Trophoblast cell (in vitro differentiated cells and primary cell): ENCODE measurements around the gene CNPY1.

Experiments used
- DNase-seq, 2 donors: peaks; one replicate each; pipeline ENCODE4 v3.0.0-alpha.2; 2016
- H2AFZ ChIP-seq: 2 replicates; pipeline ENCODE4 v1.6.1; 2013; ENCODE audit warnings: low read length, moderate library complexity, mild to moderate bottlenecking; ENCODE audit not compliant: insufficient read depth, poor library complexity
- H2AK5ac ChIP-seq: 2 replicates; pipeline ENCODE4 v1.6.1; 2013; ENCODE audit warnings: mild to moderate bottlenecking, low read length
- H2BK120ac ChIP-seq: 2 replicates; pipeline ENCODE4 v1.6.1; 2013; ENCODE audit warnings: low read length, mild to moderate bottlenecking, moderate library complexity; ENCODE audit not compliant: insufficient read depth, poor library complexity
- H2BK12ac ChIP-seq: 2 replicates; pipeline ENCODE4 v1.6.1; 2013; ENCODE audit warnings: mild to moderate bottlenecking, low read length, moderate library complexity
- H2BK5ac ChIP-seq: 2 replicates; pipeline ENCODE4 v1.6.1; 2013; ENCODE audit warnings: low read length, low read depth, moderate library complexity, mild to moderate bottlenecking; ENCODE audit not compliant: poor library complexity
- H3K14ac ChIP-seq: 2 replicates; pipeline ENCODE4 v1.6.1; 2013; ENCODE audit warnings: mild to moderate bottlenecking, low read length
- H3K18ac ChIP-seq: 2 replicates; pipeline ENCODE4 v1.6.1; 2013; ENCODE audit warnings: mild to moderate bottlenecking, low read length
- H3K23ac ChIP-seq: 2 replicates; pipeline ENCODE4 v1.6.1; 2013; ENCODE audit warnings: low read length
- H3K27ac ChIP-seq: 2 replicates; pipeline ENCODE4 v1.5.1; 2013; ENCODE audit warnings: low read depth, mild to moderate bottlenecking, inconsistent platforms, low read length, moderate library complexity
- H3K27me3 ChIP-seq: 2 replicates; pipeline ENCODE4 v1.6.1; 2013; ENCODE audit warnings: inconsistent platforms, mild to moderate bottlenecking, low read length, moderate library complexity; ENCODE audit not compliant: insufficient read depth
- H3K36me3 ChIP-seq, 2 experiments: 1 replicate in 1 of 2; 2 replicates in 1 of 2; pipeline ENCODE4 v1.6.1; 2013; ENCODE audit warnings: low read length in 2 of 2, mild to moderate bottlenecking in 2 of 2, moderate library complexity in 1 of 2; ENCODE audit not compliant: insufficient read depth in 2 of 2, control insufficient read depth in 1 of 2
- H3K4ac ChIP-seq: 2 replicates; pipeline ENCODE4 v1.6.1; 2013; ENCODE audit warnings: low read depth, mild to moderate bottlenecking, low read length, moderate library complexity
- H3K4me1 ChIP-seq, 2 experiments: 1 replicate in 1 of 2; 2 replicates in 1 of 2; pipeline ENCODE4 v1.6.1; 2013; ENCODE audit warnings: low read length in 2 of 2, mild to moderate bottlenecking in 2 of 2, moderate library complexity in 1 of 2; ENCODE audit not compliant: insufficient read depth in 2 of 2, control insufficient read depth in 1 of 2
- H3K4me2 ChIP-seq: 2 replicates; pipeline ENCODE4 v1.6.1; 2013; ENCODE audit warnings: inconsistent platforms, mild to moderate bottlenecking, low read length, moderate library complexity
- H3K4me3 ChIP-seq: 2 replicates; pipeline ENCODE4 v1.5.1; 2013; ENCODE audit warnings: mild to moderate bottlenecking, low read depth, low read length, inconsistent platforms
- H3K79me1 ChIP-seq: one replicate; pipeline ENCODE4 v1.6.1; 2013; ENCODE audit warnings: low read length
- H3K79me2 ChIP-seq: 2 replicates; pipeline ENCODE4 v1.6.1; 2013; ENCODE audit warnings: low read length, mild to moderate bottlenecking; ENCODE audit not compliant: control insufficient read depth, insufficient read depth, poor library complexity
- H3K9ac ChIP-seq: 2 replicates; pipeline ENCODE4 v1.6.1; 2013; ENCODE audit warnings: mild to moderate bottlenecking, low read length
- H3K9me3 ChIP-seq: 2 replicates; pipeline ENCODE4 v1.6.1; 2013; ENCODE audit warnings: low read depth, mild to moderate bottlenecking, control low read depth, inconsistent platforms, low read length; ENCODE audit not compliant: insufficient read depth
- H4K12ac ChIP-seq: 2 replicates; pipeline ENCODE4 v1.6.1; 2013; ENCODE audit warnings: low read depth, mild to moderate bottlenecking, low read length, moderate library complexity
- H4K8ac ChIP-seq: 2 replicates; pipeline ENCODE4 v1.6.1; 2013; ENCODE audit warnings: low read depth, mild to moderate bottlenecking, low read length, moderate library complexity
- H4K91ac ChIP-seq: one replicate; pipeline ENCODE4 v1.6.1; 2013; ENCODE audit warnings: low read depth, mild to moderate bottlenecking, low read length, moderate library complexity
- WGBS: extraction: QIAGEN DNeasy Blood & Tissue Kit; methylation state at CpG from one replicate; pipeline ENCODE4 v1.1.7; 2013; ENCODE audit warnings: missing lambda C conversion rate; ENCODE audit not compliant: insufficient read length, insufficient coverage; ENCODE audit errors: extremely low coverage; 5-methylcytosine and 5-hydroxymethylcytosine counted together

CNPY1 gene

GRCh38 chr7:155460926-155461613 lies 85.3 kb downstream of the CNPY1 start:
- Histone ChIP-seq H3K79me1 (no peaks in the 10 kb centered on the region), H2AFZ (no peak overlapping the region), H3K79me2 (no peaks in the 10 kb centered on the region), H3K9me3 (peaks cover 7% of the 10 kb centered on the region), H3K4ac (no peak overlapping the region), H3K4me3 (no peak overlapping the region), H3K27me3 (peaks cover 90% of the 10 kb centered on the region), H3K18ac (no peak overlapping the region), H2AK5ac (no peak overlapping the region), H3K14ac (no peak overlapping the region), H2BK120ac (no peak overlapping the region), H4K8ac (no peak overlapping the region), H3K4me2 (no peak overlapping the region), H3K9ac (no peak overlapping the region), H3K36me3 (no peaks in the 10 kb centered on the region), H3K27ac (no peak overlapping the region), H3K23ac (no peak overlapping the region), H4K12ac (no peak overlapping the region), H4K91ac (no peak overlapping the region), H2BK5ac (no peak overlapping the region), H2BK12ac (no peak overlapping the region), H3K4me1 (peaks cover 3 to 8% of the 10 kb centered on the region in 2 experiments)
- no CpG with 5 or more reads among the region's 8 CpGs for WGBS
- no peak for DNase-seq

DNA sequence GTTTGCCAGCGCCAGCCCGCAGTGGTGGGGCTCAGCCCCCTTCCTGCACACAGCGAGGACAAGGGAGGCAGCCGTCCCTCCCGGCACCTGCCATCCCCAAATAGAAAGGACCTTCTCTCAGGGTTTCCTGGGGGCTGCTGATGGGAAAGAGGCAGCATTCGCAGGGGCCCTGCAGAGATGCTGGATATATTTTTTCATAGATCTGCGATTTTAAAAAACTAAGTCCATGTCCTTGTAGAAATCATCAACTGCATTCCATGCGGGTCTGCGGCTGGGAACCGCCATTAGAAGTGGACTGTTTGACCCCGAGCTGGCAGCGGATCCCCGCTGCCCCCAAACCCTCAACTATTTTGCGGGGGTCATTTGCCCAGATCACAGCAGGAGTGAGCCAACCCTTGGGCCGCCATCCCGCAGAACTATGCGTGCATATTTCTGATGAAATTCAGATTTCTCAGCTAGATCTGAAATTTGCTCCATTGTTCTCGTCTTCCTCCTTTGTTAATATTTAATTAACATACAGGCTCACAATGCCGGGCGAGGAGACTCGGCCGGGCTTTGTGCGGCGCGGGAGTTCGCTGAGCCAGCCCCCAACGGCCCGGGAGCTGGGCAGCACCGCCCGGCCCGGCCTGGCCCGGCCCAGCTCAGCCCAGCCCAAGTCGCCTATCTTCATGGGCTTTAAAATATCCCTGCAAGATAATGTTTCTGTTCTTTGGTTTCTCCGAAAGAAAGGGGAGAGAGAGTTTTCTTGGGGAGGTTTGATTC lies 86.5 kb downstream of the CNPY1 start:
- H2AFZ ChIP-seq: no peak overlapping the region
- no peak overlapping the region for H3K4me3 ChIP-seq
- H2BK120ac ChIP-seq: no peak overlapping the region
- no peak overlapping the region for H3K9ac ChIP-seq
- no peak for DNase-seq
- peaks cover 90% of the 10 kb centered on the region for H3K27me3 ChIP-seq
- no peak overlapping the region for H3K14ac ChIP-seq
- no peak overlapping the region for H3K23ac ChIP-seq
- peaks cover 7% of the 10 kb centered on the region for H3K9me3 ChIP-seq
- H4K8ac ChIP-seq: no peak overlapping the region
- no peak overlapping the region for H4K12ac ChIP-seq
- H2BK5ac ChIP-seq: no peak overlapping the region
- peaks cover 3 to 8% of the 10 kb centered on the region in 2 experiments for H3K4me1 ChIP-seq
- no peak overlapping the region for H4K91ac ChIP-seq
- no peak overlapping the region for H2BK12ac ChIP-seq
- H3K79me1 ChIP-seq: no peaks in the 10 kb centered on the region
- H2AK5ac ChIP-seq: no peak overlapping the region
- H3K79me2 ChIP-seq: no peaks in the 10 kb centered on the region
- no peak overlapping the region for H3K18ac ChIP-seq
- H3K36me3 ChIP-seq: no peaks in the 10 kb centered on the region
- H3K4ac ChIP-seq: no peak overlapping the region
- H3K27ac ChIP-seq: no peak overlapping the region
- WGBS: no CpG with 5 or more reads among the region's 34 CpGs
- H3K4me2 ChIP-seq: no peak overlapping the region

DNA sequence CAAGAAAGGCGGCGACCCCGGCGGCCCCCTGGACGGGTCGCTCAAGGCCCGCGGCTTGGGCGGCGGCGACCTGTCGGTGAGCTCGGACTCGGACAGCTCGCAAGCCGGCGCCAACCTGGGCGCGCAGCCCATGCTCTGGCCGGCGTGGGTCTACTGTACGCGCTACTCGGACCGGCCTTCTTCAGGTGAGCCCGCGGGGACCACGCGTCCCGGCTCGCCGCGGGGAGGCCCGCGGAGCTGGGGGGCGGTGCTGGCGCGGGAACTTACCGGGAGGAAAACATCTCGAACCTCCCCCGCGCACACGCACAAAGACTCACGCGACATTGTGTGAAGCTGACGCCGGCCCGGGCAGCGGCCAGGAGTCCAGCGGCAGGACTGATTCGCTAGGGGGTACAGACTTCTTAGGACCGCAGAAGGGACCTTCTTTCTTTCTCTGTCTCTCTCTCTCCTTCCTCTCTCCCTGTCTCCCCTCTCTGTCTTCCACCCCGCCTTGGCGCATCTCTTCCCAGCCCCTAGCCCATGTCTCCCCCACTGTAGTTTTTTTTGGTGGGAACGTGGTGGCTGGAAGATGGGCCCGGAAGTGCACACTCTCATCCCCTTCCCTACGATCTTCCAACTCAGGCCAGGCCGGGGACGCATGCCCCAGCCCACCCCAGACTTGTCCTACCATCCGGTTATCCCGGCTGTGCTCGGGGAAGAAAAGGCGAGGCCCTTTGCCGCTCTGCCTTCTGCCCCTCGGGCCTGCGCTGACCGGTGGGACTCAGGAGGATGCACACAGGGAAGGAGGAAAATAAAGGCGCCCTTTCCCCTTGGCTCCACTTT lies 87.3 kb downstream of the CNPY1 start:
- H4K12ac ChIP-seq: no peak overlapping the region
- H3K4me1 ChIP-seq: peaks cover 3 to 13% of the 10 kb centered on the region in 2 experiments
- H3K36me3 ChIP-seq: no peaks in the 10 kb centered on the region
- no peak overlapping the region for H2BK5ac ChIP-seq
- no peak overlapping the region for H3K27ac ChIP-seq
- no peak overlapping the region for H3K4ac ChIP-seq
- no peak overlapping the region for H2BK12ac ChIP-seq
- no peaks in the 10 kb centered on the region for H3K79me2 ChIP-seq
- H3K18ac ChIP-seq: no peak overlapping the region
- H2BK120ac ChIP-seq: no peak overlapping the region
- H4K8ac ChIP-seq: no peak overlapping the region
- H3K9me3 ChIP-seq: peaks cover 7% of the 10 kb centered on the region
- no peak overlapping the region for H3K4me3 ChIP-seq
- no CpG with 5 or more reads among the region's 68 CpGs for WGBS
- peak overlapping the region; percentile 41 for H3K4me2 ChIP-seq
- H3K23ac ChIP-seq: no peak overlapping the region
- H3K79me1 ChIP-seq: no peaks in the 10 kb centered on the region
- no peak overlapping the region for H3K9ac ChIP-seq
- no peak overlapping the region for H2AK5ac ChIP-seq
- H4K91ac ChIP-seq: no peak overlapping the region
- H2AFZ ChIP-seq: peak overlapping the region; percentile 11
- H3K14ac ChIP-seq: no peak overlapping the region
- DNase-seq: no peak
- peaks cover 94% of the 10 kb centered on the region for H3K27me3 ChIP-seq

DNA sequence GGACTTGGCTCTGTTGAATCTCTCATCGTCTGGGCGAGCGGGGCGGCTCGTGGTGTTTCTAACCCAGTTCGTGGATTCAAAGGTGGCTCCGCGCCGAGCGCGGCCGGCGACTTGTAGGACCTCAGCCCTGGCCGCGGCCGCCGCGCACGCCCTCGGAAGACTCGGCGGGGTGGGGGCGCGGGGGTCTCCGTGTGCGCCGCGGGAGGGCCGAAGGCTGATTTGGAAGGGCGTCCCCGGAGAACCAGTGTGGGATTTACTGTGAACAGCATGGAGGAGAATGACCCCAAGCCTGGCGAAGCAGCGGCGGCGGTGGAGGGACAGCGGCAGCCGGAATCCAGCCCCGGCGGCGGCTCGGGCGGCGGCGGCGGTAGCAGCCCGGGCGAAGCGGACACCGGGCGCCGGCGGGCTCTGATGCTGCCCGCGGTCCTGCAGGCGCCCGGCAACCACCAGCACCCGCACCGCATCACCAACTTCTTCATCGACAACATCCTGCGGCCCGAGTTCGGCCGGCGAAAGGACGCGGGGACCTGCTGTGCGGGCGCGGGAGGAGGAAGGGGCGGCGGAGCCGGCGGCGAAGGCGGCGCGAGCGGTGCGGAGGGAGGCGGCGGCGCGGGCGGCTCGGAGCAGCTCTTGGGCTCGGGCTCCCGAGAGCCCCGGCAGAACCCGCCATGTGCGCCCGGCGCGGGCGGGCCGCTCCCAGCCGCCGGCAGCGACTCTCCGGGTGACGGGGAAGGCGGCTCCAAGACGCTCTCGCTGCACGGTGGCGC lies 88.1 kb downstream of the CNPY1 start, which contains the start of gene EN2:
EN2 (plus strand) TSS at position 19 of the 767 bp plus-strand sequence; CDS start at position 268, 249 bp downstream.
- no peak within 1 kb of the TSS for H3K4me3 ChIP-seq
- no peak within 1 kb of the TSS for H4K91ac ChIP-seq
- H3K18ac ChIP-seq: no peak within 1 kb of the TSS
- no CpG with 5 or more reads among the region's 105 CpGs for WGBS
- H2AFZ ChIP-seq: peak within 1 kb of the TSS; percentile 31
- H3K27ac ChIP-seq: no peak within 1 kb of the TSS
- H3K4ac ChIP-seq: no peak within 1 kb of the TSS
- H3K9ac ChIP-seq: no peak within 1 kb of the TSS
- peaks cover 3 to 13% of the 10 kb centered on the region in 2 experiments for H3K4me1 ChIP-seq
- no peak within 1 kb of the TSS for H2BK12ac ChIP-seq
- H2AK5ac ChIP-seq: no peak within 1 kb of the TSS
- no peak within 1 kb of the TSS for H3K14ac ChIP-seq
- H3K27me3 ChIP-seq: peaks cover 95% of the 10 kb centered on the region
- H3K23ac ChIP-seq: no peak within 1 kb of the TSS
- no peak within 1 kb of the TSS for H2BK5ac ChIP-seq
- peak within 1 kb of the TSS; percentile 76 for H3K4me2 ChIP-seq
- H3K9me3 ChIP-seq: peaks cover 4% of the 10 kb centered on the region
- no peaks in the 10 kb centered on the region for H3K36me3 ChIP-seq
- H3K79me1 ChIP-seq: no peaks in the 10 kb centered on the region
- no peak within 1 kb of the TSS for H4K8ac ChIP-seq
- H4K12ac ChIP-seq: no peak within 1 kb of the TSS
- H3K79me2 ChIP-seq: no peaks in the 10 kb centered on the region
- peak; percentile 6 to 31 for DNase-seq
- no peak within 1 kb of the TSS for H2BK120ac ChIP-seq
